ENCODE data around the gene ZFYVE21.

Gene ZFYVE21

GRCh38 chr14:103705504-103706284, 9.9 kb upstream of the ZFYVE21 start:
- DNase-seq (ENCODE audit: low read depth), result no peak
- H3K4me3 ChIP-seq (ENCODE audit: control insufficient read depth, low read depth, low read length), result no peak overlapping the region
- no peak for TF ChIP-seq CTCF (conservative IDR thresholded peaks at IDR 0.05; ENCODE audit: control insufficient read depth, insufficient read depth, low read depth, low read length)

GRCh38 chr14:103706551-103707328, 8.9 kb upstream of the ZFYVE21 start:
- no peak overlapping the region for H3K4me3 ChIP-seq (ENCODE audit: control insufficient read depth, low read depth, low read length)
- no peak for TF ChIP-seq CTCF (conservative IDR thresholded peaks at IDR 0.05; ENCODE audit: control insufficient read depth, insufficient read depth, low read depth, low read length)
- DNase-seq (ENCODE audit: low read depth), result no peak

- no peak for DNase-seq (ENCODE audit: low read depth)
- TF ChIP-seq CTCF (conservative IDR thresholded peaks at IDR 0.05; ENCODE audit: control insufficient read depth, insufficient read depth, low read depth, low read length), result no peak
Observed at GRCh38 chr14:103707329-103708263, 8.0 kb upstream of the ZFYVE21 start.

GRCh38 chr14:103708750-103709187, 6.8 kb upstream of the ZFYVE21 start:
- TF ChIP-seq CTCF (conservative IDR thresholded peaks at IDR 0.05; ENCODE audit: control insufficient read depth, insufficient read depth, low read depth, low read length), result no peak
- no peak overlapping the region for H3K4me3 ChIP-seq (ENCODE audit: control insufficient read depth, low read depth, low read length)
- no peak for DNase-seq (ENCODE audit: low read depth)

More at GRCh38 chr14:103707329-103708263, 8.0 kb upstream of the ZFYVE21 start:
- no peak overlapping the region for H3K4me3 ChIP-seq (ENCODE audit: control insufficient read depth, low read depth, low read length)

- no peak for DNase-seq (ENCODE audit: low read depth)
- H3K4me3 ChIP-seq (ENCODE audit: control insufficient read depth, low read depth, low read length), result no peak overlapping the region
- no peak for TF ChIP-seq CTCF (conservative IDR thresholded peaks at IDR 0.05; ENCODE audit: control insufficient read depth, insufficient read depth, low read depth, low read length)
Observed at GRCh38 chr14:103709814-103710213, 5.8 kb upstream of the ZFYVE21 start.

- no peak for DNase-seq (ENCODE audit: low read depth)
- H3K4me3 ChIP-seq (ENCODE audit: control insufficient read depth, low read depth, low read length), result no peak overlapping the region
- no peak for TF ChIP-seq CTCF (conservative IDR thresholded peaks at IDR 0.05; ENCODE audit: control insufficient read depth, insufficient read depth, low read depth, low read length)
Observed at GRCh38 chr14:103710771-103711377, 4.7 kb upstream of the ZFYVE21 start.
